Fibroblast of lung (primary cell): Measurements from ENCODE around the gene ZNF609. TPM values are rescaled to one million over a fixed set of nuclear protein-coding genes. Genes with fewer than 3 reads are reported as not detected.

Experiments
- DNase-seq, 2 donors: peaks; one replicate each; pipeline versions ENCODE4 v3.0.0 to v3.0.0-alpha.2; 2010; ENCODE audit warnings: low read depth in 2 of 2
- H2AFZ ChIP-seq: 2 replicates; pipeline ENCODE4 v1.5.1; 2012; ENCODE audit warnings: low read length, control low read depth, inconsistent platforms
- H3K27ac ChIP-seq: 2 replicates; pipeline ENCODE4 v1.5.1; 2011; ENCODE audit warnings: low read length, control low read depth; ENCODE audit not compliant: insufficient read depth
- H3K27me3 ChIP-seq: 2 replicates; pipeline ENCODE4 v1.5.1; 2011; ENCODE audit warnings: mild to moderate bottlenecking, low read length; ENCODE audit not compliant: control insufficient read depth, insufficient read depth
- H3K36me3 ChIP-seq: 2 replicates; pipeline ENCODE4 v1.5.1; 2011; ENCODE audit warnings: low read length; ENCODE audit not compliant: control insufficient read depth, insufficient read depth
- H3K4me1 ChIP-seq: 2 replicates; pipeline ENCODE4 v1.5.1; 2011; ENCODE audit warnings: low read length; ENCODE audit not compliant: control insufficient read depth, insufficient read depth; ENCODE audit errors: extremely low read depth
- H3K4me2 ChIP-seq: 2 replicates; pipeline ENCODE4 v1.5.1; 2011; ENCODE audit warnings: low read length, control low read depth; ENCODE audit not compliant: insufficient read depth; ENCODE audit errors: extremely low read depth
- H3K4me3 ChIP-seq, 4 experiments: fragments of 200-600 bp in 1 of 4; sonication (generic) in 1 of 4; replicated peaks in 1 of 4; 2 replicates each; pipeline ENCODE4 v1.5.1; 2011 to 2016; ENCODE audit warnings: low read length in 4 of 4, low read depth in 3 of 4, mild to moderate bottlenecking in 3 of 4, control low read depth in 2 of 4, inconsistent platforms in 1 of 4, mixed read lengths in 1 of 4; ENCODE audit not compliant: insufficient read depth in 1 of 4; ENCODE audit errors: control extremely low read depth in 1 of 4
- H3K79me2 ChIP-seq: 2 replicates; pipeline ENCODE4 v1.5.1; 2012; ENCODE audit warnings: mild to moderate bottlenecking, low read length, inconsistent platforms; ENCODE audit not compliant: control insufficient read depth, insufficient read depth
- H3K9ac ChIP-seq: 2 replicates; pipeline ENCODE4 v1.5.1; 2011; ENCODE audit warnings: mild to moderate bottlenecking, low read length, control low read depth; ENCODE audit not compliant: insufficient read depth
- H3K9me3 ChIP-seq: 2 replicates; pipeline ENCODE4 v1.5.1; 2012; ENCODE audit warnings: low read depth, low read length; ENCODE audit not compliant: control insufficient read depth, insufficient read depth
- H4K20me1 ChIP-seq: 2 replicates; pipeline ENCODE4 v1.5.1; 2011; ENCODE audit warnings: low read length; ENCODE audit not compliant: control insufficient read depth, insufficient read depth; ENCODE audit errors: extremely low read depth
- EZH2 ChIP-seq: IDR thresholded peaks from 2 replicates; pipeline ENCODE4 v1.5.1; 2012; ENCODE audit warnings: low read length, control low read depth, mild to moderate bottlenecking; ENCODE audit errors: missing control alignments
- polyA plus RNA-seq, 2 donors: library from polyadenylated mRNA; depleted of rRNA in 1 of 2; stranded (reverse) in 1 of 2; unstranded in 1 of 2; fragments of >200 nt; gene quantifications; 2 replicates each; pipeline ENCODE4 v1.2.1, GENCODE V29; 2011 to 2012; ENCODE audit warnings: missing spikeins in 1 of 2
- total RNA-seq: library from RNA; depleted of rRNA; stranded (reverse); fragments of >200 nt; gene quantifications from 2 replicates; pipeline ENCODE4 v1.2.1, GENCODE V29; 2014
- TF ChIP-seq, protein P1 (sequence below), 2 donors: IDR thresholded peaks in 1 of 2; conservative IDR thresholded peaks in 1 of 2; 1 replicate in 1 of 2; 2 replicates in 1 of 2; pipeline ENCODE4 v1.5.1; 2011 to 2012; ENCODE audit warnings: low read length in 2 of 2, control low read depth in 1 of 2, inconsistent platforms in 1 of 2, low read depth in 1 of 2, mild to moderate bottlenecking in 1 of 2

ZNF609 gene
- total and polyA plus RNA-seq, 2 donors (not counting 1 experiment from before 2014, with no cell fraction given): 10.8 to 14.7 TPM

GRCh38 chr15:64580696-64581407 is 120.5 kb downstream of the ZNF609 start:
- no peaks in the 10 kb centered on the region for H4K20me1 ChIP-seq
- H3K27ac ChIP-seq: no peak overlapping the region
- H3K9me3 ChIP-seq: peaks cover 2% of the 10 kb centered on the region
- DNase-seq: no peak
- no peak overlapping the region for H3K9ac ChIP-seq
- peaks cover 10% of the 10 kb centered on the region for H3K79me2 ChIP-seq
- H3K27me3 ChIP-seq: no peaks in the 10 kb centered on the region
- H2AFZ ChIP-seq: no peak overlapping the region
- H3K4me2 ChIP-seq: no peak overlapping the region
- no peaks in the 10 kb centered on the region for H3K4me1 ChIP-seq
- H3K4me3 ChIP-seq: no peak overlapping the region
- TF ChIP-seq, protein P1, sequence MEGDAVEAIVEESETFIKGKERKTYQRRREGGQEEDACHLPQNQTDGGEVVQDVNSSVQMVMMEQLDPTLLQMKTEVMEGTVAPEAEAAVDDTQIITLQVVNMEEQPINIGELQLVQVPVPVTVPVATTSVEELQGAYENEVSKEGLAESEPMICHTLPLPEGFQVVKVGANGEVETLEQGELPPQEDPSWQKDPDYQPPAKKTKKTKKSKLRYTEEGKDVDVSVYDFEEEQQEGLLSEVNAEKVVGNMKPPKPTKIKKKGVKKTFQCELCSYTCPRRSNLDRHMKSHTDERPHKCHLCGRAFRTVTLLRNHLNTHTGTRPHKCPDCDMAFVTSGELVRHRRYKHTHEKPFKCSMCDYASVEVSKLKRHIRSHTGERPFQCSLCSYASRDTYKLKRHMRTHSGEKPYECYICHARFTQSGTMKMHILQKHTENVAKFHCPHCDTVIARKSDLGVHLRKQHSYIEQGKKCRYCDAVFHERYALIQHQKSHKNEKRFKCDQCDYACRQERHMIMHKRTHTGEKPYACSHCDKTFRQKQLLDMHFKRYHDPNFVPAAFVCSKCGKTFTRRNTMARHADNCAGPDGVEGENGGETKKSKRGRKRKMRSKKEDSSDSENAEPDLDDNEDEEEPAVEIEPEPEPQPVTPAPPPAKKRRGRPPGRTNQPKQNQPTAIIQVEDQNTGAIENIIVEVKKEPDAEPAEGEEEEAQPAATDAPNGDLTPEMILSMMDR (conservative IDR thresholded peaks at IDR 0.05 in 1 of 2, IDR thresholded peaks at IDR 0.05 in 1 of 2; ENCODE audit: low read depth in 1 of 2, low read length in 2 of 2): no peak
- TF ChIP-seq EZH2: no peak
- H3K36me3 ChIP-seq: no peaks in the 10 kb centered on the region

GRCh38 chr15:64581408-64581761 is 121.0 kb downstream of the ZNF609 start:
- no peak for TF ChIP-seq EZH2
- TF ChIP-seq, protein P1 (conservative IDR thresholded peaks at IDR 0.05 in 1 of 2, IDR thresholded peaks at IDR 0.05 in 1 of 2; ENCODE audit: low read depth in 1 of 2, low read length in 2 of 2): no peak
- DNase-seq: no peak
- Histone ChIP-seq H3K4me3 (no peak overlapping the region), H3K27ac (no peak overlapping the region), H3K4me2 (no peak overlapping the region), H2AFZ (no peak overlapping the region), H3K9me3 (peaks cover 2% of the 10 kb centered on the region), H3K4me1 (no peaks in the 10 kb centered on the region), H4K20me1 (no peaks in the 10 kb centered on the region), H3K36me3 (no peaks in the 10 kb centered on the region), H3K79me2 (peaks cover 10% of the 10 kb centered on the region), H3K9ac (no peak overlapping the region), H3K27me3 (no peaks in the 10 kb centered on the region)

DNA sequence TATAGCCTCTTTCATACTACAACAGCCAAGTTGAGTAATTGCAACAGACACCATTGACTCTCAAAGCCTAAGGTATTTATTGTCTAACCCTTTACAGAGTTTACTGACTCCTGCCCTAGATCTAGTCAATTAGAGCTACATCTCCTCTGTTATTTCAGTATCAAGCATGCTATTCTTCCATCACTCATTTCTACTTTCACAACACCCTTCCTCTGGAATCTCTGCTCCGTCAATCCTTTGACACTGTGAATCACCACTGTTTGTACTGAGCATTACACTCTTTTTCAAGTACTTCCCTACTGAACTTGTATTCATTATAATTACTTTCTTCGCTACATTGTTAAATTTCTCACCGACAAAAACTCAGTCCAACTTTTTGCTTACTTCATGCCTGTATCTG is 121.8 kb downstream of the ZNF609 start:
- H3K27me3 ChIP-seq: no peaks in the 10 kb centered on the region
- no peak overlapping the region for H3K4me3 ChIP-seq
- peak in 1 of 2 donors; percentile 60 for DNase-seq
- no peaks in the 10 kb centered on the region for H4K20me1 ChIP-seq
- H2AFZ ChIP-seq: no peak overlapping the region
- H3K9ac ChIP-seq: no peak overlapping the region
- no peak for TF ChIP-seq EZH2
- TF ChIP-seq, protein P1 (conservative IDR thresholded peaks at IDR 0.05 in 1 of 2, IDR thresholded peaks at IDR 0.05 in 1 of 2; ENCODE audit: low read depth in 1 of 2, low read length in 2 of 2): no peak
- H3K79me2 ChIP-seq: peaks cover 10% of the 10 kb centered on the region
- H3K4me1 ChIP-seq: no peaks in the 10 kb centered on the region
- H3K27ac ChIP-seq: no peak overlapping the region
- no peak overlapping the region for H3K4me2 ChIP-seq
- no peaks in the 10 kb centered on the region for H3K36me3 ChIP-seq
- H3K9me3 ChIP-seq: peaks cover 2% of the 10 kb centered on the region
